ENCODE data around the gene SESN2. TPM values are rescaled to one million over a fixed set of nuclear protein-coding genes. Genes with fewer than 3 reads are reported as not detected.

The SESN2 gene
- total RNA-seq, 3 donors from 2014 or later, result 20.4 to 32.3 (median 27.6) TPM

GRCh38 chr1:28240024-28240423 is 19.3 kb upstream of the SESN2 start:
- no peak for TF ChIP-seq CTCF (IDR thresholded peaks at IDR 0.05)
- intact Hi-C loops (cut with DNase I, micrococcal nuclease), result no loop called here
- Histone ChIP-seq H3K4me1 (ENCODE audit: low read depth) (peaks cover 40% of the 10 kb centered on the region), H3K9me3 (no peaks in the 10 kb centered on the region), H3K4me3 (no peak overlapping the region), H3K36me3 (ENCODE audit: low read depth) (no peaks in the 10 kb centered on the region)
- ATAC-seq, result no peak
- DNase-seq, result no peak

GRCh38 chr1:28241638-28242241 is 17.6 kb upstream of the SESN2 start:
- no peak for DNase-seq
- Histone ChIP-seq H3K9me3 (no peaks in the 10 kb centered on the region), H3K36me3 (ENCODE audit: low read depth) (no peaks in the 10 kb centered on the region), H3K4me3 (no peak overlapping the region), H3K4me1 (ENCODE audit: low read depth) (peaks cover 36% of the 10 kb centered on the region)
- ATAC-seq, result no peak
- intact Hi-C loops (cut with DNase I, micrococcal nuclease), result no loop called here
- no peak for TF ChIP-seq CTCF (IDR thresholded peaks at IDR 0.05)

DNA sequence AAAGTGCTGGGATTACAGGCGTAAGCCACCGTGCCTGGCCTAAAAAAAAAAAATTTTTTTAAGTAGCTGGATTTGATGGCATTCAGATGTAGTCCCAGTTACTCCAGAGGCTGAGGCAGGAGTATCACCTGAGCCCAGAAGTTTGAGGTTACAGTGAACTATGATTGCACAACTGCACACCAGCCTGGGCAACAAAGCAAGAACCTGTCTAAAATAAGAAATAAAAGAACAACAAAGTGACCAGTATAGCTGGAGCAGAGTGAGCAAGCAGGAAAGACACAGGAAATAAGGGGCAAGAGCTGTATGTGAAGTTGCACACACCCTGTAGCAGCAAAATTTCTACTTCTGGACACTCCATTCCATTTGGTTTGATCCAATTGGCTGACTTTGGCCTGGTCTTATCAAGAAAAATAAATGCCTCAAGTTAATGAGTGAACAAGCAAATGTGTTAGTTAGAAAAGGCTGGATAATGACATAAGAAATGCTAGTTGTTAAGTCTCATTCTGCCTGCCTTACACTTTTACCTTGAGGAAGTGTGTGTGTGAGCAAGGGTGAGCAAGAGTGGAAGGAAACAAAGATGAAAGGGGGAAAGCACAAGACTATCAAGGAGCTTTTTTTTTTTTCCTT is 15.5 kb upstream of the SESN2 start:
- peaks cover 3% of the 10 kb centered on the region for H3K36me3 ChIP-seq (ENCODE audit: low read depth)
- peaks cover 2% of the 10 kb centered on the region for H3K9me3 ChIP-seq
- DNase-seq (peak in 1 of 3 donors; percentile 35), ATAC-seq (peak; percentile 48)
- no peak overlapping the region for H3K4me3 ChIP-seq
- H3K4me1 ChIP-seq (ENCODE audit: low read depth), result peaks cover 40% of the 10 kb centered on the region
- intact Hi-C loops (cut with DNase I, micrococcal nuclease), result no loop called here
- no peak for TF ChIP-seq CTCF (IDR thresholded peaks at IDR 0.05)

DNA sequence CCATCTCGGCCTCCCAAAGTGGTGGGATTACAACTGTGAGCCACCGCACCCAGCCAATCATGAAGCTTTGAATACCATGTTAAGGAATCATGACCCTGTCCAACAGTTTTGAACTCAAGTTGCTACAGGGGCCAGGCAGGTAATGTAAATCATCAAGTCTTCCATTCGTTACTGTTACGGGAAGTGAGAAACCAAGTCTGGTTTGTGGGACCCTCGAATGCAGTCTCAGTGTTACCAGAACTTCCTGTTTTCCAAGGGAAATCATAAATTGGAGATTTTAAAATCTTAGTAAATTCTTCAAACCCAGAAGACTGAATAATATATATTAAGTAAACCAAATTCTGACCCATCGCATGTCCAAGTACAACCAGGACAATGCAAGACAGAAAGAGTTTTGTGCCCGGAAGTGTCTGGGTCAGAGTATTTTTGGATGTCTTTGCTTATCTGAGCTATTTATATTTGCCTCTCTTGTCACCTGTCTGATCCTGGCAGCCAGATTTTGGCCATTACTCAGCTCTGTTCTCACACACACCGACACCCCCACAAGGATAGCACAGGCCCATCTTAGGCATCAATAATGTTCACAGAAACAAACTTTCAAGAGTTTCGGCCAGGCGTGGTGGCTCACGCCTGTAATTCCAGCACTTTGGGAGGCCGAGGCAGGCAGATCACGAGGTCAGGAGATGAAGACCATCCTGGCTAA is 14.6 kb upstream of the SESN2 start:
- Histone ChIP-seq H3K4me3 (no peak overlapping the region), H3K36me3 (ENCODE audit: low read depth) (peaks cover 3% of the 10 kb centered on the region), H3K4me1 (ENCODE audit: low read depth) (peaks cover 49% of the 10 kb centered on the region), H3K9me3 (peaks cover 2% of the 10 kb centered on the region)
- DNase-seq, result no peak
- intact Hi-C loops (cut with DNase I, micrococcal nuclease), result no loop called here
- no peak for TF ChIP-seq CTCF (IDR thresholded peaks at IDR 0.05)
- no peak for ATAC-seq

DNA sequence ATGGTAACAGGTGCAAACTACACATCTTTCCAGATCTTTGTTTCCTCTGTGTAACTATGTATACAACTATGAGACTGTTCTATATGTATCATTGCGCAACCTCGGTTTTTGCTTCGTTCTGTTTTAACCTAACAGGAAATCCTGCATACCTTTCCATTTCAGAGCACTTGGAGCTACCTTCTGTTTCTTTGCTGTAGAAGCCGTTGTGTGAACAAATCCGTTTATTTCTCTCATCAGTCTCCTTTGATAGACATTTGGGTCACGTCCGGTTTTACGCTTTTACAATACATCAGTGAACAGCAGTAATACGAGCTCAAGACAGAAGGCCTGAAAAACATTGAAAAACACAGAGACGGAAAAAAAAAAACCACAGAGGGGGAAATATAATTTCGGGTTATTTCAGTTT is 12.9 kb upstream of the SESN2 start:
- Histone ChIP-seq H3K4me1 (ENCODE audit: low read depth) (peaks cover 56% of the 10 kb centered on the region), H3K4me3 (peak overlapping the region; percentile 46), H3K9me3 (peaks cover 2% of the 10 kb centered on the region), H3K36me3 (ENCODE audit: low read depth) (peaks cover 3% of the 10 kb centered on the region)
- peak in 1 of 3 donors; percentile 66 for DNase-seq
- intact Hi-C loops (cut with DNase I, micrococcal nuclease), result no loop called here
- TF ChIP-seq CTCF (IDR thresholded peaks at IDR 0.05), result no peak
- ATAC-seq, result peak; percentile 37
